Measurements from ENCODE around the gene BCR. TPM values are rescaled to one million over a fixed set of nuclear protein-coding genes. Genes with fewer than 3 reads are reported as not detected.

The BCR gene
- polyA plus RNA-seq, 1 experiment, result 21.4 TPM

- POLR2A ChIA-PET, result interaction anchor here (0.7 kb wide), 1 partner anchor 62 kb away, joined by 3 read pairs; no protein-coding TSS in a partner anchor
- no peak overlapping the region for H3K27ac ChIP-seq (ENCODE audit: low read depth, low read length)
- H3K9me3 ChIP-seq (ENCODE audit: control insufficient read depth, insufficient read depth, low read length), result no peaks in the 10 kb centered on the region
- CTCF ChIA-PET, result no interaction called here
- H3K27me3 ChIP-seq (ENCODE audit: control insufficient read depth, insufficient read depth, low read length), result no peaks in the 10 kb centered on the region
- TF ChIP-seq CTCF (IDR thresholded peaks at IDR 0.05; ENCODE audit: low read depth, low read length), result no peak
- DNase-seq (ENCODE audit: low read depth, low spot score), result no peak
- no peak overlapping the region for H3K4me3 ChIP-seq (ENCODE audit: low read depth, low read length)
These were observed 39.6 kb downstream of the BCR start for GRCh38 chr22:23219822-23220484.

GRCh38 chr22:23220485-23221350 is 40.4 kb downstream of the BCR start:
- H3K9me3 ChIP-seq (ENCODE audit: control insufficient read depth, insufficient read depth, low read length), result no peaks in the 10 kb centered on the region
- TF ChIP-seq CTCF (IDR thresholded peaks at IDR 0.05; ENCODE audit: low read depth, low read length), result no peak
- ChIA-PET POLR2A (interaction anchor here (0.7 kb wide), 1 partner anchor 62 kb away, joined by 3 read pairs; no protein-coding TSS in a partner anchor), CTCF (no interaction called here)
- DNase-seq (ENCODE audit: low read depth, low spot score), result no peak
- no peaks in the 10 kb centered on the region for H3K27me3 ChIP-seq (ENCODE audit: control insufficient read depth, insufficient read depth, low read length)
- no peak overlapping the region for H3K4me3 ChIP-seq (ENCODE audit: low read depth, low read length)
- H3K27ac ChIP-seq (ENCODE audit: low read depth, low read length), result no peak overlapping the region

GRCh38 chr22:23221351-23221804 is 41.1 kb downstream of the BCR start:
- Histone ChIP-seq H3K4me3 (ENCODE audit: low read depth, low read length) (no peak overlapping the region), H3K27ac (ENCODE audit: low read depth, low read length) (no peak overlapping the region), H3K27me3 (ENCODE audit: control insufficient read depth, insufficient read depth, low read length) (no peaks in the 10 kb centered on the region), H3K9me3 (ENCODE audit: control insufficient read depth, insufficient read depth, low read length) (no peaks in the 10 kb centered on the region)
- DNase-seq (ENCODE audit: low read depth, low spot score), result no peak
- no peak for TF ChIP-seq CTCF (IDR thresholded peaks at IDR 0.05; ENCODE audit: low read depth, low read length)
- CTCF ChIA-PET, result no interaction called here
- POLR2A ChIA-PET, result no interaction called here

GRCh38 chr22:23222033-23222792 is 41.9 kb downstream of the BCR start:
- POLR2A ChIA-PET, result no interaction called here

More at GRCh38 chr22:23222033-23222792, 41.9 kb downstream of the BCR start:
- Histone ChIP-seq H3K4me3 (ENCODE audit: low read depth, low read length) (no peak overlapping the region), H3K27ac (ENCODE audit: low read depth, low read length) (no peak overlapping the region), H3K9me3 (ENCODE audit: control insufficient read depth, insufficient read depth, low read length) (no peaks in the 10 kb centered on the region), H3K27me3 (ENCODE audit: control insufficient read depth, insufficient read depth, low read length) (no peaks in the 10 kb centered on the region)
- CTCF ChIA-PET, result no interaction called here
- no peak for TF ChIP-seq CTCF (IDR thresholded peaks at IDR 0.05; ENCODE audit: low read depth, low read length)
- DNase-seq (ENCODE audit: low read depth, low spot score), result no peak
